GM19025 (cell line): Measurements from ENCODE around the gene GHDC.
"Not testable (repeated sequence)": the region's sequence is repeated elsewhere in the genome, so short reads cannot be mapped to it uniquely, and the experiment has no call there.

ENCODE experiments used
- ATAC-seq: cut with Tn5 transposase; IDR thresholded peaks from one replicate; pipeline ENCODE4 v1.9.1; 2021; ENCODE audit warnings: mild to moderate bottlenecking, low read depth, moderate library complexity; ENCODE audit not compliant: unreplicated experiment

Gene GHDC

GRCh38 chr17:42159796-42160530 lies 34.3 kb downstream of the GHDC start:
- ATAC-seq, result no peak

DNA sequence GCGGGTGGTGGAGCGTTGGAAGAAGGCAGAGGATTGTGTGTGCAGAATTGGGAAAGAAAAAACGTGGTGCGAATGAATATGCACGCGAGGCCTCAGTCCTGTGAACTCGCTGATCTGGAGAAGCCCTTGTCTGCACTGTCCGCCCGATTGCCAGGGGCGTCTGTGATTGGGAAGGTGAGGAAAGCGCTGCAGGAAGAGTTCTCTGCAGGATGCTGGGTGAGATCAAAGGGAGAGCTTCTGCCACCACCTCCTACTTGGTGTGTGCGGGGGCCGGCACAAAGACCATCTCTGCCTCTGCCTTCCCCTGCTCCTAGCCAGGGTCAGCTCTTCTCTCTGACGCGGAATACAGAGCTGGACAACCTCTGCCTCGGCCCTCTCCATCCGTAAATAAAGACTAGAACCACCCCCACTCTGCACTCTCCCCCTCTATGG lies 38.7 kb downstream of the GHDC start:
- no peak for ATAC-seq

DNA sequence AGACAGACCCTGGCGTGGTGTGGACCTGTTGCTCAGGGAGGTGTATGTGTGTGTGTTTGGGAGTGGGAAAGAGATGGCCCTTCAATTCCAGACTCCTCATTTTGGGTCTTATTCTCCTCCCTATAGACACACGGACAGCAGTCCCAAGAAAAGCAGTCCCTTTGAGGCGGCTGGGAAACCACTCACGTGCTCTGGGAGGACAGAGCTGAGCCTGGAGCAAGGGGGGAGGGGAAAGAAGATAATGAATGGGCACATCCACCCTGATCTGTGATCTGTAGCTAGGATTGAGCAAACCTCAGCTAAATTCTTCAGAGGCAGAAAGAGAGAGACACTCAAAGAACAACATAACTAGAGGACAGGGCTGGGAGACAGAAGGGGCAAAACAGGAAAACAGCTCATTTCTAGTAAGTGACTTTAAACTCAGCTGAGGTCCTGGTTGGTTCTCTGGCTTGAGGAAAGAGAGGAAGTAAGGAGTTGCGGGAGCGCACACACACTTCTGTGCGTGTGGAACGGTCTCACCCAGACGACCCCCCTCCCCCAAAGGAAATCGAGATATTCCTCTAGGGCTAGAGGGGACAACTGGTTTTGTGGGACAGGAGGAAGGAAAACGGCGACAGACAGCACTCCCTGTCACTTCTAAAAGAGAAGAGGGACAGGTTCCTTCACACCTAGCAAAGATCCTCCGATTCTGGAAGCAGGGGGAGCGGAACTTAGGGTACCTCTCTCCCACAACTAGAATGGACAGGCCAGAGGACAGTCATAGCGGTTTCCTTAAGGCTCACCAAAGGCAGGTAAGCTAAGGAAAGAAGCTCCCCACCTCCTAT lies 40.2 kb downstream of the GHDC start:
- ATAC-seq, result no peak

- no peak for ATAC-seq
Observed at GRCh38 chr17:42146911-42147607, 47.2 kb downstream of the GHDC start.

DNA sequence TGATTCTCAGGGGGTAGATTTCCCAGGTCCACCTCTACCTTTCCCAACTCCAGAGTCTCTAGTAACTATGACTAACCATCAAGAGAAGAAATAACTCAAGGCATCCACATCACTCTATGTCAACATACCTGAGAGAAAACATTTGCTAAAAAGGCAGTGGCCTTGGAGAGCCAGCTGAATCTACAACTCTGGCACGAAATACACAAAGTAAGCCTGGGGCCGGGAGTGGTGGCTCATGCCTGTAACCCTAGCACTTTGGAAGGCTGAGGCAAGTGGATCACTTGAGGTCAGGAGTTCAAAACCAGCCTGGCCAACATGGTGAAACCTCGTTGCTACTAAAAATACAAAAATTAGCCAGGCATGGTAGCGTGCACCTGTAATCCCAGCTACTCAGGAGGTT lies 51.2 kb downstream of the GHDC start:
- not testable (repeated sequence) for ATAC-seq

GRCh38 chr17:42142371-42142896 lies 51.9 kb downstream of the GHDC start:
- ATAC-seq, result no peak

DNA sequence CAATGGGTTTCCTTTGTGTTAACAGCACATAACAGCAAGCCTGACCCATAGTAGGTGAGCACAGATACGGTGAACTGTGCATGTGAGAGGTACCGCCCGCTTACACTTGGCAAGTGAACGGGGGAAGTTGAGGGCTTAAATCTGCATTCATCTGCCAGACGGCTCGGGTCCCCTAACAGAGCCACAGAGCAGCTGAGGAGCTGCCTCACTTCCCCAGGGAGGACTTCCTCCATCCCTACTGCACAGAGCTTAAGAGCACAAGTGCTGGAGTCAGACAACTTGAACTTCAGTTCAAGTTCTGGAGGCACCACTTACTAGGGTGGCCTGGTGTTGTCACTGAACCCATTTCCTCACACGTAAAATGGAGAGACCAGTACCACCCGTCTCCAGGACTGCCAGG lies 52.9 kb downstream of the GHDC start:
- ATAC-seq, result no peak

- not testable (repeated sequence) for ATAC-seq
Observed at GRCh38 chr17:42140690-42141089, 53.6 kb downstream of the GHDC start.
